ENCODE measurements around the gene SND1. TPM values are rescaled to one million over a fixed set of nuclear protein-coding genes. Genes with fewer than 3 reads are reported as not detected.

Gene SND1
- total and polyA plus RNA-seq, 10 of the 15 experiments (the other 5 are each of a cell fraction or from before 2014, with no cell fraction given), result 52.4 to 270 (median 146) TPM

- SMC1A ChIA-PET (ENCODE audit: uncharacterized antibody, unreplicated experiment), result interaction anchor here (0.8 to 1.7 kb wide), 7 partner anchors 9 to 150 kb away, joined by 3 to 5 read pairs (median 3); no protein-coding TSS in a partner anchor
- POLR2A ChIA-PET, result interaction anchor here (0.7 kb wide), 1 partner anchor 15 kb away, joined by 3 read pairs; no protein-coding TSS in a partner anchor
- H3K4me1 ChIP-seq (ENCODE audit: control insufficient read depth, insufficient read depth, low read length), result peaks cover 36% of the 10 kb centered on the region
- no peak for TF ChIP-seq HDAC2 (IDR thresholded peaks at IDR 0.05)
- no peak for TF ChIP-seq SMC3 (IDR thresholded peaks at IDR 0.05; ENCODE audit: borderline replicate concordance, low read length)
- no peak for TF ChIP-seq ATF7 (IDR thresholded peaks at IDR 0.05; ENCODE audit: low read depth)
- no peak for TF ChIP-seq POU2F2 (IDR thresholded peaks at IDR 0.05; ENCODE audit: borderline replicate concordance, low read depth, low read length)
- no peak for TF ChIP-seq YY1 (IDR thresholded peaks at IDR 0.05; ENCODE audit: low read depth, low read length)
- CTCF ChIA-PET, result interaction anchor here (0.9 to 1.3 kb wide), 2 partner anchors 11 to 13 kb away, joined by 3 to 4 read pairs; no protein-coding TSS in a partner anchor
- H4K20me1 ChIP-seq (ENCODE audit: control insufficient read depth, insufficient read depth), result no peaks in the 10 kb centered on the region
- no peak for DNase-seq (ENCODE audit: low read depth, low spot score)
- intact Hi-C loops (cut with micrococcal nuclease; ENCODE audit: unreplicated experiment), result no loop called here
- peak overlapping the region; percentile 11; the same call in 1 of the 2 replicates for H3K4me2 ChIP-seq (ENCODE audit: control insufficient read depth, insufficient read depth)
- no peak overlapping the region for H3K27ac ChIP-seq (ENCODE audit: control insufficient read depth, insufficient read depth)
- no peaks in the 10 kb centered on the region for H3K9me3 ChIP-seq (replicated peaks; ENCODE audit: control insufficient read depth, insufficient read depth, low read length)
- RAD21 ChIA-PET (ENCODE audit: unreplicated experiment), result no interaction called here
- in situ Hi-C loops (cut with MboI), result no loop called here
- no peak overlapping the region for H2AFZ ChIP-seq (ENCODE audit: control insufficient read depth, low read depth, low read length)
- no peaks in the 10 kb centered on the region for H3K27me3 ChIP-seq (replicated peaks in 1 of 2; ENCODE audit: control insufficient read depth in 2 of 2, insufficient read depth in 2 of 2, low read length in 1 of 2)
- WGBS (ENCODE audit: insufficient coverage, insufficient replicate concordance, low lambda C conversion rate, missing lambda C conversion rate), result 0% methylated on average over 1 of the region's 1 CpG
- no peak for ATAC-seq
- FAIRE-seq, result no peak
- peaks cover 8% of the 10 kb centered on the region for H3K79me2 ChIP-seq (ENCODE audit: control insufficient read depth, insufficient read depth, low read length)
- H3K9ac ChIP-seq (ENCODE audit: control insufficient read depth, insufficient read depth, low read length), result no peak overlapping the region
- BruUV-seq (replicated peaks), result no TSS peak
- H3K36me3 ChIP-seq (ENCODE audit: control insufficient read depth in 2 of 2, insufficient read depth in 2 of 2, low read length in 1 of 2), result peaks cover 4 to 5% of the 10 kb centered on the region in 2 experiments; a peak in 2 of 4 replicates
- H3K4me3 ChIP-seq, result no peak overlapping the region
Measured at GRCh38 chr7:127859330-127859729, 207.3 kb downstream of the SND1 start.

- DNase-seq (ENCODE audit: low read depth, low spot score) (no peak), FAIRE-seq (no peak), ATAC-seq (no peak)
- no peak overlapping the region for H3K4me2 ChIP-seq (ENCODE audit: control insufficient read depth, insufficient read depth)
- H3K36me3 ChIP-seq (ENCODE audit: control insufficient read depth in 2 of 2, insufficient read depth in 2 of 2, low read length in 1 of 2), result peaks cover 5 to 6% of the 10 kb centered on the region in 2 experiments; a peak in 2 of 4 replicates
- H3K9ac ChIP-seq (ENCODE audit: control insufficient read depth, insufficient read depth, low read length), result no peak overlapping the region
- ChIA-PET POLR2A (no interaction called here), CTCF (no interaction called here), SMC1A (ENCODE audit: uncharacterized antibody, unreplicated experiment) (no interaction called here), RAD21 (ENCODE audit: unreplicated experiment) (interaction anchor here (0.6 kb wide), 1 partner anchor 138 kb away, joined by 3 read pairs; no protein-coding TSS in a partner anchor)
- H3K27ac ChIP-seq (ENCODE audit: control insufficient read depth, insufficient read depth), result no peak overlapping the region
- H2AFZ ChIP-seq (ENCODE audit: control insufficient read depth, low read depth, low read length), result no peak overlapping the region
- no peaks in the 10 kb centered on the region for H3K9me3 ChIP-seq (replicated peaks; ENCODE audit: control insufficient read depth, insufficient read depth, low read length)
- H3K79me2 ChIP-seq (ENCODE audit: control insufficient read depth, insufficient read depth, low read length), result peaks cover 8% of the 10 kb centered on the region
- H3K27me3 ChIP-seq (replicated peaks in 1 of 2; ENCODE audit: control insufficient read depth in 2 of 2, insufficient read depth in 2 of 2, low read length in 1 of 2), result no peaks in the 10 kb centered on the region
- no TSS peak for BruUV-seq (replicated peaks)
- intact Hi-C loops (cut with micrococcal nuclease; ENCODE audit: unreplicated experiment), result no loop called here
- H3K4me1 ChIP-seq (ENCODE audit: control insufficient read depth, insufficient read depth, low read length), result peaks cover 25% of the 10 kb centered on the region
- H3K4me3 ChIP-seq, result no peak overlapping the region
- in situ Hi-C loops (cut with MboI), result no loop called here
- H4K20me1 ChIP-seq (ENCODE audit: control insufficient read depth, insufficient read depth), result no peaks in the 10 kb centered on the region
- 96% methylated on average over 5 of the region's 5 CpGs for WGBS (ENCODE audit: insufficient coverage, insufficient replicate concordance, low lambda C conversion rate, missing lambda C conversion rate)
- no peak for TF ChIP-seq TARDBP (IDR thresholded peaks at IDR 0.05; ENCODE audit: borderline replicate concordance)
- TF ChIP-seq RELA (IDR thresholded peaks at IDR 0.05; ENCODE audit: borderline replicate concordance, partially characterized antibody), result no peak
- TF ChIP-seq MYB (IDR thresholded peaks at IDR 0.05; ENCODE audit: borderline replicate concordance, low read depth, low read length), result no peak
- no peak for TF ChIP-seq IRF3 (IDR thresholded peaks at IDR 0.05)
- no peak for TF ChIP-seq SREBF1 (IDR thresholded peaks at IDR 0.05; ENCODE audit: low read length)
- TF ChIP-seq, protein P1, sequence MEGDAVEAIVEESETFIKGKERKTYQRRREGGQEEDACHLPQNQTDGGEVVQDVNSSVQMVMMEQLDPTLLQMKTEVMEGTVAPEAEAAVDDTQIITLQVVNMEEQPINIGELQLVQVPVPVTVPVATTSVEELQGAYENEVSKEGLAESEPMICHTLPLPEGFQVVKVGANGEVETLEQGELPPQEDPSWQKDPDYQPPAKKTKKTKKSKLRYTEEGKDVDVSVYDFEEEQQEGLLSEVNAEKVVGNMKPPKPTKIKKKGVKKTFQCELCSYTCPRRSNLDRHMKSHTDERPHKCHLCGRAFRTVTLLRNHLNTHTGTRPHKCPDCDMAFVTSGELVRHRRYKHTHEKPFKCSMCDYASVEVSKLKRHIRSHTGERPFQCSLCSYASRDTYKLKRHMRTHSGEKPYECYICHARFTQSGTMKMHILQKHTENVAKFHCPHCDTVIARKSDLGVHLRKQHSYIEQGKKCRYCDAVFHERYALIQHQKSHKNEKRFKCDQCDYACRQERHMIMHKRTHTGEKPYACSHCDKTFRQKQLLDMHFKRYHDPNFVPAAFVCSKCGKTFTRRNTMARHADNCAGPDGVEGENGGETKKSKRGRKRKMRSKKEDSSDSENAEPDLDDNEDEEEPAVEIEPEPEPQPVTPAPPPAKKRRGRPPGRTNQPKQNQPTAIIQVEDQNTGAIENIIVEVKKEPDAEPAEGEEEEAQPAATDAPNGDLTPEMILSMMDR (IDR thresholded peaks at IDR 0.05 in 2 of 3, conservative IDR thresholded peaks at IDR 0.05 in 1 of 3; ENCODE audit: control insufficient read depth in 2 of 3, extremely low read depth in 1 of 3, insufficient read depth in 1 of 3, low read depth in 3 of 3, low read length in 3 of 3), result no peak
- TF ChIP-seq, protein P2, sequence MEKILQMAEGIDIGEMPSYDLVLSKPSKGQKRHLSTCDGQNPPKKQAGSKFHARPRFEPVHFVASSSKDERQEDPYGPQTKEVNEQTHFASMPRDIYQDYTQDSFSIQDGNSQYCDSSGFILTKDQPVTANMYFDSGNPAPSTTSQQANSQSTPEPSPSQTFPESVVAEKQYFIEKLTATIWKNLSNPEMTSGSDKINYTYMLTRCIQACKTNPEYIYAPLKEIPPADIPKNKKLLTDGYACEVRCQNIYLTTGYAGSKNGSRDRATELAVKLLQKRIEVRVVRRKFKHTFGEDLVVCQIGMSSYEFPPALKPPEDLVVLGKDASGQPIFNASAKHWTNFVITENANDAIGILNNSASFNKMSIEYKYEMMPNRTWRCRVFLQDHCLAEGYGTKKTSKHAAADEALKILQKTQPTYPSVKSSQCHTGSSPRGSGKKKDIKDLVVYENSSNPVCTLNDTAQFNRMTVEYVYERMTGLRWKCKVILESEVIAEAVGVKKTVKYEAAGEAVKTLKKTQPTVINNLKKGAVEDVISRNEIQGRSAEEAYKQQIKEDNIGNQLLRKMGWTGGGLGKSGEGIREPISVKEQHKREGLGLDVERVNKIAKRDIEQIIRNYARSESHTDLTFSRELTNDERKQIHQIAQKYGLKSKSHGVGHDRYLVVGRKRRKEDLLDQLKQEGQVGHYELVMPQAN (conservative IDR thresholded peaks at IDR 0.05), result no peak
- TF ChIP-seq SMAD5 (IDR thresholded peaks at IDR 0.05; ENCODE audit: low read depth), result no peak
- TF ChIP-seq SP1 (IDR thresholded peaks at IDR 0.05; ENCODE audit: low read depth, low read length), result no peak
Measured at GRCh38 chr7:127862525-127862924, 210.5 kb downstream of the SND1 start.

Measured in GM12878 (cell line).